Uterus (tissue), 4 donors: Measurements from ENCODE around the gene CDIPT. TPM values are rescaled to one million over a fixed set of nuclear protein-coding genes. Genes with fewer than 3 reads are reported as not detected.

ENCODE experiments used
- DNase-seq, 2 donors: peaks; one replicate each; pipeline ENCODE4 v3.0.0-alpha.2; 2019 to 2020
- H3K27ac ChIP-seq, 2 donors: fragments of 200-600 bp; sonication (generic); 1 replicate in 1 of 2; 2 replicates in 1 of 2; pipeline ENCODE4 v1.5.1; 2016 to 2018
- H3K27me3 ChIP-seq, 2 donors: fragments of 200-600 bp; sonication (generic); one replicate each; pipeline ENCODE4 v1.5.1; 2018 to 2019; ENCODE audit warnings: control low read depth in 1 of 2
- H3K36me3 ChIP-seq, 2 donors: fragments of 200-600 bp; sonication (generic); one replicate each; pipeline ENCODE4 v1.5.1; 2019; ENCODE audit warnings: control low read depth in 1 of 2
- H3K4me1 ChIP-seq, 2 donors: fragments of 200-600 bp; sonication (generic); one replicate each; pipeline ENCODE4 v1.5.1; 2018 to 2019; ENCODE audit warnings: control low read depth in 1 of 2
- H3K4me3 ChIP-seq, 2 donors: fragments of 200-600 bp; sonication (generic); 1 replicate in 1 of 2; 2 replicates in 1 of 2; pipeline ENCODE4 v1.5.1; 2018 to 2019; ENCODE audit warnings: mild to moderate bottlenecking in 1 of 2
- H3K9me3 ChIP-seq, 2 donors: fragments of 200-600 bp; sonication (generic); one replicate each; pipeline ENCODE4 v1.5.1; 2019; ENCODE audit warnings: control low read depth in 1 of 2
- CTCF ChIP-seq, 4 experiments: fragments of 200-600 bp in 2 of 4; fragments of 450-650 bp in 2 of 4; sonication (generic) in 2 of 4; IDR thresholded peaks; one replicate each; pipeline ENCODE4 v1.5.1; 2016 to 2019; ENCODE audit warnings: antibody characterized with exemption in 4 of 4, mild to moderate bottlenecking in 2 of 4, moderate library complexity in 1 of 4
- POLR2A ChIP-seq, 2 donors: fragments of 450-650 bp; IDR thresholded peaks; one replicate each; pipeline ENCODE4 v1.6.1; 2016; ENCODE audit warnings: antibody characterized with exemption in 2 of 2, mild to moderate bottlenecking in 1 of 2, moderate library complexity in 1 of 2
- intact Hi-C: fragments of 100-400 bp; cut with DNase I; formaldehyde crosslinking; loops from one replicate; pipeline ENCODE4 v1.15.1; 2023; ENCODE audit warnings: low total_unique reads
- total RNA-seq, 4 donors: library from RNA; depleted of rRNA in 3 of 4; stranded (reverse); fragments of >200 nt in 3 of 4; gene quantifications; one replicate each; pipeline versions ENCODE4 v1.1.0 to v1.2.4, GENCODE V29; 2014 to 2023
- donor health status: DM: yes; HTN: yes; CAD: no.

The CDIPT gene
- total RNA-seq, 4 donors from 2014 or later: 35.1 to 83.7 (median 59.1) TPM

GRCh38 chr16:29899516-29900101 lies 36.6 kb upstream of the CDIPT start, which contains the start of gene SEZ6L2:
SEZ6L2 (minus strand) TSS chr16:29899550; CDS start chr16:29899019, 531 bp downstream.
- DNase-seq: peak in 1 of 2 donors; percentile 62
- H3K4me3 ChIP-seq: peak within 1 kb of the TSS; percentile 45 to 46
- no peaks in the 10 kb centered on the region for H3K4me1 ChIP-seq
- H3K9me3 ChIP-seq: no peaks in the 10 kb centered on the region
- H3K27me3 ChIP-seq: no peaks in the 10 kb centered on the region
- no peak within 1 kb of the TSS for H3K27ac ChIP-seq
- H3K36me3 ChIP-seq: no peaks in the 10 kb centered on the region
- intact Hi-C loops: no loop called here
- TF ChIP-seq CTCF (IDR thresholded peaks at IDR 0.05): no peak
- no peak for TF ChIP-seq POLR2A (IDR thresholded peaks at IDR 0.05)

- intact Hi-C loops: no loop called here
- TF ChIP-seq CTCF (IDR thresholded peaks at IDR 0.05) (no peak), POLR2A (IDR thresholded peaks at IDR 0.05) (no peak)
- Histone ChIP-seq H3K27me3 (no peaks in the 10 kb centered on the region), H3K4me1 (no peaks in the 10 kb centered on the region), H3K27ac (no peak overlapping the region), H3K4me3 (peak overlapping the region in 1 of 2 donors; percentile 8), H3K36me3 (no peaks in the 10 kb centered on the region), H3K9me3 (no peaks in the 10 kb centered on the region)
- no peak for DNase-seq
These were observed 35.9 kb upstream of the CDIPT start for GRCh38 chr16:29898804-29899515.

GRCh38 chr16:29898135-29898803 lies 35.2 kb upstream of the CDIPT start:
- Histone ChIP-seq H3K4me1 (no peaks in the 10 kb centered on the region), H3K27me3 (no peaks in the 10 kb centered on the region), H3K27ac (no peak overlapping the region), H3K4me3 (no peak overlapping the region), H3K9me3 (no peaks in the 10 kb centered on the region), H3K36me3 (no peaks in the 10 kb centered on the region)
- intact Hi-C loops: no loop called here
- TF ChIP-seq CTCF (IDR thresholded peaks at IDR 0.05) (no peak), POLR2A (IDR thresholded peaks at IDR 0.05) (no peak)
- DNase-seq: no peak

GRCh38 chr16:29897333-29897732 lies 34.3 kb upstream of the CDIPT start:
- intact Hi-C loops: no loop called here
- Histone ChIP-seq H3K4me3 (no peak overlapping the region), H3K27me3 (no peaks in the 10 kb centered on the region), H3K27ac (no peak overlapping the region), H3K9me3 (no peaks in the 10 kb centered on the region), H3K36me3 (no peaks in the 10 kb centered on the region), H3K4me1 (no peaks in the 10 kb centered on the region)
- TF ChIP-seq POLR2A (IDR thresholded peaks at IDR 0.05): no peak
- DNase-seq: no peak

- Histone ChIP-seq H3K9me3 (no peaks in the 10 kb centered on the region), H3K4me1 (no peaks in the 10 kb centered on the region), H3K27me3 (no peaks in the 10 kb centered on the region), H3K36me3 (no peaks in the 10 kb centered on the region), H3K4me3 (no peak overlapping the region), H3K27ac (no peak overlapping the region)
- no peak for DNase-seq
- intact Hi-C loops: no loop called here
- TF ChIP-seq POLR2A (IDR thresholded peaks at IDR 0.05) (no peak), CTCF (IDR thresholded peaks at IDR 0.05) (no peak)
These were observed 33.8 kb upstream of the CDIPT start for GRCh38 chr16:29896841-29897240.
